ENCODE results near the gene LGR4. TPM values are rescaled to one million over a fixed set of nuclear protein-coding genes. Genes with fewer than 3 reads are reported as not detected.

The LGR4 gene
- total and polyA plus RNA-seq, 2 of the 13 experiments (the other 11 are each of a cell fraction or from before 2014, with no cell fraction given): 42.1 to 68.7 TPM

GRCh38 chr11:27404427-27404826, 68.2 kb downstream of the LGR4 start:
- Histone ChIP-seq H3K36me3 (replicated peaks in 1 of 2; ENCODE audit: control insufficient read depth in 1 of 2, insufficient read depth in 2 of 2, low read length in 2 of 2) (peaks cover 1 to 14% of the 10 kb centered on the region in 2 experiments; a peak in 4 of 5 replicates), H3K9ac (ENCODE audit: insufficient read depth, low read depth, low read length) (no peak overlapping the region), H3K79me2 (ENCODE audit: insufficient read depth, low read length) (peaks cover 43% of the 10 kb centered on the region), H2AFZ (ENCODE audit: low read length) (no peak overlapping the region), H3K9me3 (ENCODE audit: low read length) (no peaks in the 10 kb centered on the region), H3K27me3 (ENCODE audit: control insufficient read depth in 1 of 2, insufficient read depth in 2 of 2, low read length in 2 of 2) (no peaks in the 10 kb centered on the region), H4K20me1 (ENCODE audit: insufficient read depth, low read length) (no peaks in the 10 kb centered on the region), H3K4me3 (replicated peaks in 1 of 3; ENCODE audit: insufficient read depth in 1 of 3, low read depth in 2 of 3, low read length in 3 of 3) (no peak overlapping the region), H3K27ac (ENCODE audit: extremely low read length, insufficient read depth, low read length) (no peak overlapping the region), H3K4me1 (ENCODE audit: insufficient read depth, low read length) (peaks cover 78% of the 10 kb centered on the region), H3K4me2 (ENCODE audit: low read depth, low read length) (no peak overlapping the region)
- ChIA-PET CTCF (ENCODE audit: low intra/inter-chr PET ratio, low total read pairs) (no interaction called here), POLR2A (no interaction called here)
- in situ Hi-C loops (cut with HindIII; ENCODE audit: extremely low pct_ligation_motif_present, low pct_unique_long_range_greater_than_20kb): no loop called here
- FAIRE-seq: peak; percentile 32
- no peak for DNase-seq (ENCODE audit: low spot score)
- BruUV-seq (replicated peaks): no TSS peak
- TF ChIP-seq ZNF644 (CRISPR knock-in tag; IDR thresholded peaks at IDR 0.05; ENCODE audit: low read depth) (peak; percentile 76; the same call in 1 of the 2 replicates), ARID4A (CRISPR knock-in tag; IDR thresholded peaks at IDR 0.05; ENCODE audit: borderline replicate concordance) (no peak), HNF4A (CRISPR knock-in tag; IDR thresholded peaks at IDR 0.05) (peak; percentile 46; the same call in 1 of the 2 replicates), HDAC1 (CRISPR knock-in tag; IDR thresholded peaks at IDR 0.05) (0 out of 2 replicates have a peak, but pooled peaks have one; percentile 34), ZMYM4 (CRISPR knock-in tag; IDR thresholded peaks at IDR 0.05) (peak; percentile 56), ZNF607 (CRISPR knock-in tag; IDR thresholded peaks at IDR 0.05; ENCODE audit: borderline replicate concordance) (no peak), ZNF670 (CRISPR knock-in tag; IDR thresholded peaks at IDR 0.05; ENCODE audit: borderline replicate concordance) (peak; percentile 50; the same call in 1 of the 2 replicates), FOSL2 (CRISPR knock-in tag; IDR thresholded peaks at IDR 0.05) (0 out of 2 replicates have a peak, but pooled peaks have one; percentile 7), MYNN (CRISPR knock-in tag; IDR thresholded peaks at IDR 0.05; ENCODE audit: low read depth) (no peak), LCORL (IDR thresholded peaks at IDR 0.05) (no peak), LCORL (CRISPR knock-in tag; IDR thresholded peaks at IDR 0.05) (0 out of 2 replicates have a peak, but pooled peaks have one; percentile 18), POGZ (CRISPR knock-in tag; IDR thresholded peaks at IDR 0.05) (0 out of 2 replicates have a peak, but pooled peaks have one; percentile 24), EP300 (IDR thresholded peaks at IDR 0.05; ENCODE audit: low read depth in 2 of 2, low read length in 2 of 2) (0 out of 4 replicates have a peak, but pooled peaks of 1 of the 2 experiments have one; percentile 13), EP300 (CRISPR knock-in tag; IDR thresholded peaks at IDR 0.05; ENCODE audit: borderline replicate concordance) (no peak), CEBPG (CRISPR knock-in tag; IDR thresholded peaks at IDR 0.05) (peak; percentile 65), NFYB (CRISPR knock-in tag; IDR thresholded peaks at IDR 0.05) (peak; percentile 24; the same call in 1 of the 2 replicates), CEBPB (IDR thresholded peaks at IDR 0.05; ENCODE audit: borderline replicate concordance, low read depth, low read length) (peak; percentile 82; the same call in 1 of the 2 replicates), POLR2A (IDR thresholded peaks at IDR 0.05; ENCODE audit: insufficient read depth in 1 of 2, low read depth in 2 of 2, low read length in 2 of 2) (no peak), RELA (CRISPR knock-in tag; IDR thresholded peaks at IDR 0.05) (peak; percentile 53; the same call in 1 of the 2 replicates), NFYC (CRISPR knock-in tag; IDR thresholded peaks at IDR 0.05) (peak; percentile 44), HOMEZ (CRISPR knock-in tag; IDR thresholded peaks at IDR 0.05; ENCODE audit: low read depth) (0 out of 2 replicates have a peak, but pooled peaks have one; percentile 31), MAFK (conservative IDR thresholded peaks at IDR 0.05 in 1 of 2, IDR thresholded peaks at IDR 0.05 in 1 of 2; ENCODE audit: low read length in 2 of 2) (no peak)
- intact Hi-C loops (cut with micrococcal nuclease; ENCODE audit: unreplicated experiment): no loop called here
- peak; percentile 41 for ATAC-seq
- WGBS (ENCODE audit: low lambda C conversion rate): 55% methylated on average over 2 of the region's 2 CpGs

Measured in HepG2 (cell line).